Hepatocyte (in vitro differentiated cells): Measurements from ENCODE around the gene MRPS27. TPM values are rescaled to one million over a fixed set of nuclear protein-coding genes. Genes with fewer than 3 reads are reported as not detected.

Experiments used
- DNase-seq: peaks from one replicate; pipeline ENCODE4 v3.0.0-alpha.2; 2016; ENCODE audit warnings: low spot score
- H2AFZ ChIP-seq: fragments of 200-600 bp; sonication (generic); 2 replicates; pipeline ENCODE4 v1.6.0; 2016; ENCODE audit warnings: antibody characterized with exemption, mild to moderate bottlenecking
- H3K27ac ChIP-seq: fragments of 200-600 bp; sonication (generic); 2 replicates; pipeline ENCODE4 v1.5.1; 2016; ENCODE audit warnings: mild to moderate bottlenecking
- H3K27me3 ChIP-seq: fragments of 200-600 bp; sonication (generic); 2 replicates; pipeline ENCODE4 v1.6.1; 2016
- H3K36me3 ChIP-seq: fragments of 200-600 bp; sonication (generic); replicated peaks from 2 replicates; pipeline ENCODE4 v1.5.1; 2016; ENCODE audit warnings: low read depth; ENCODE audit not compliant: insufficient read depth
- H3K4me1 ChIP-seq: fragments of 200-600 bp; sonication (generic); 2 replicates; pipeline ENCODE4 v1.5.1; 2016; ENCODE audit warnings: mild to moderate bottlenecking, moderate library complexity; ENCODE audit not compliant: insufficient read depth
- H3K4me2 ChIP-seq: fragments of 200-600 bp; sonication (generic); 2 replicates; pipeline ENCODE4 v1.6.0; 2016
- H3K4me3 ChIP-seq: fragments of 200-600 bp; sonication (generic); 2 replicates; pipeline ENCODE4 v1.5.1; 2016; ENCODE audit warnings: mild to moderate bottlenecking
- H3K79me2 ChIP-seq: fragments of 200-600 bp; sonication (generic); 2 replicates; pipeline ENCODE4 v1.6.0; 2017; ENCODE audit warnings: mild to moderate bottlenecking
- H3K9me2 ChIP-seq: fragments of 200-600 bp; sonication (generic); replicated peaks from 2 replicates; pipeline ENCODE4 v1.6.0; 2017; ENCODE audit warnings: mild to moderate bottlenecking; ENCODE audit not compliant: insufficient read depth
- H3K9me3 ChIP-seq: fragments of 200-600 bp; sonication (generic); 2 replicates; pipeline ENCODE4 v1.5.1; 2016; ENCODE audit warnings: low read depth, mild to moderate bottlenecking
- H4K20me1 ChIP-seq: fragments of 200-600 bp; sonication (generic); 2 replicates; pipeline ENCODE4 v1.6.0; 2016; ENCODE audit warnings: mild to moderate bottlenecking; ENCODE audit not compliant: insufficient read depth, poor library complexity, severe bottlenecking
- CTCF ChIP-seq: fragments of 200-600 bp; sonication (generic); IDR thresholded peaks from 2 replicates; pipeline ENCODE4 v1.5.1; 2016; ENCODE audit warnings: antibody characterized with exemption, mild to moderate bottlenecking; ENCODE audit not compliant: poor library complexity
- EZH2 ChIP-seq: fragments of 200-600 bp; sonication (generic); IDR thresholded peaks from 2 replicates; pipeline ENCODE4 v1.6.1; 2016; ENCODE audit warnings: antibody characterized with exemption, mild to moderate bottlenecking, borderline replicate concordance
- EZH2phosphoT487 ChIP-seq: fragments of 200-600 bp; sonication (generic); IDR thresholded peaks from one replicate; pipeline ENCODE4 v1.6.1; 2018; ENCODE audit warnings: antibody characterized with exemption, mild to moderate bottlenecking, low read depth, moderate library complexity; ENCODE audit not compliant: unreplicated experiment, severe bottlenecking
- WGBS: methylation state at CpG from one replicate; pipeline ENCODE4 v1.1.6; 2016; ENCODE audit warnings: low lambda C conversion rate; ENCODE audit errors: missing lambda C conversion rate; 5-methylcytosine and 5-hydroxymethylcytosine counted together
- polyA plus RNA-seq: library from polyadenylated mRNA; unstranded; fragments of >200 nt; fragmentation: Nextera tagmentation; extraction: Ambion mirVana; gene quantifications from 2 replicates; pipeline ENCODE4 v1.2.1, GENCODE V29; 2016
- total RNA-seq: library from RNA; depleted of rRNA; stranded (reverse); fragments of >200 nt; gene quantifications from 2 replicates; pipeline ENCODE4 v1.2.3, GENCODE V29; 2014

MRPS27 gene
- total and polyA plus RNA-seq, 2 experiments from 2014 or later: 35.6 to 63.5 TPM

GRCh38 chr5:72194846-72195245, 125.2 kb downstream of the MRPS27 start:
- H3K36me3 ChIP-seq: no peaks in the 10 kb centered on the region
- H4K20me1 ChIP-seq: no peaks in the 10 kb centered on the region
- H3K79me2 ChIP-seq: no peaks in the 10 kb centered on the region
- 98% methylated on average over 6 of the region's 6 CpGs for WGBS
- no peaks in the 10 kb centered on the region for H3K9me3 ChIP-seq
- TF ChIP-seq EZH2phosphoT487 (no peak), CTCF (no peak), EZH2 (no peak)
- DNase-seq: no peak
- H3K27ac ChIP-seq: no peak overlapping the region
- no peaks in the 10 kb centered on the region for H3K27me3 ChIP-seq
- no peaks in the 10 kb centered on the region for H3K9me2 ChIP-seq
- no peak overlapping the region for H3K4me2 ChIP-seq
- no peak overlapping the region for H2AFZ ChIP-seq
- H3K4me3 ChIP-seq: no peak overlapping the region
- no peaks in the 10 kb centered on the region for H3K4me1 ChIP-seq

GRCh38 chr5:72191404-72191803, 128.6 kb downstream of the MRPS27 start:
- TF ChIP-seq CTCF (no peak), EZH2 (no peak), EZH2phosphoT487 (no peak)
- no peaks in the 10 kb centered on the region for H3K79me2 ChIP-seq

GRCh38 chr5:72189146-72189545, 130.9 kb downstream of the MRPS27 start:
- WGBS: 96% methylated on average over 2 of the region's 2 CpGs
- H3K4me2 ChIP-seq: no peak overlapping the region

More at GRCh38 chr5:72191404-72191803, 128.6 kb downstream of the MRPS27 start:
- no peak overlapping the region for H2AFZ ChIP-seq
- H4K20me1 ChIP-seq: no peaks in the 10 kb centered on the region
- no peak overlapping the region for H3K27ac ChIP-seq
- no peaks in the 10 kb centered on the region for H3K27me3 ChIP-seq
- H3K4me2 ChIP-seq: no peak overlapping the region
- no peaks in the 10 kb centered on the region for H3K9me3 ChIP-seq
- no peak for DNase-seq
- no peak overlapping the region for H3K4me3 ChIP-seq
- no peaks in the 10 kb centered on the region for H3K4me1 ChIP-seq
- 81% methylated on average over 3 of the region's 3 CpGs for WGBS
- no peaks in the 10 kb centered on the region for H3K9me2 ChIP-seq
- H3K36me3 ChIP-seq: no peaks in the 10 kb centered on the region

More at GRCh38 chr5:72189146-72189545, 130.9 kb downstream of the MRPS27 start:
- H3K79me2 ChIP-seq: no peaks in the 10 kb centered on the region
- no peaks in the 10 kb centered on the region for H3K9me2 ChIP-seq
- H4K20me1 ChIP-seq: no peaks in the 10 kb centered on the region
- H2AFZ ChIP-seq: no peak overlapping the region
- H3K27ac ChIP-seq: no peak overlapping the region
- no peaks in the 10 kb centered on the region for H3K4me1 ChIP-seq
- H3K27me3 ChIP-seq: no peaks in the 10 kb centered on the region
- H3K9me3 ChIP-seq: no peaks in the 10 kb centered on the region
- DNase-seq: no peak
- H3K4me3 ChIP-seq: no peak overlapping the region
- no peaks in the 10 kb centered on the region for H3K36me3 ChIP-seq
- no peak for TF ChIP-seq CTCF
- TF ChIP-seq EZH2phosphoT487: no peak
- no peak for TF ChIP-seq EZH2
